Natural killer cell treated with Interleukin-12 subunit alpha and Interleukin-12 subunit beta and Interleukin-15 and Interleukin-18, amount 100 ng/mL, for 72 hours (primary cell): ENCODE measurements around the gene OXNAD1. TPM values are rescaled to one million over a fixed set of nuclear protein-coding genes. Genes with fewer than 3 reads are reported as not detected.

Experiments used
- total RNA-seq, 2 donors: library from RNA; stranded (reverse); gene quantifications; one replicate each; pipeline ENCODE4 v1.2.3, GENCODE V29; 2022

OXNAD1 gene
- total RNA-seq, 2 donors from 2014 or later: 16.0 to 31.4 TPM

Other genes with a start within 250 kb of the OXNAD1 start
- gene GALNT15, start 90.5 kb upstream of the OXNAD1 start, total RNA-seq: not detected
- 10 to 100 TPM; 24.4 to 25.7 TPM for gene DPH3, start 269 bp upstream of the OXNAD1 start, total RNA-seq
- 100 to 1,000 TPM; 194 to 201 TPM for gene RFTN1, start 248.5 kb downstream of the OXNAD1 start, total RNA-seq